Spinal cord (tissue), 10 donors: ENCODE measurements around the gene MRPL27. TPM values are rescaled to one million over a fixed set of nuclear protein-coding genes. Genes with fewer than 3 reads are reported as not detected.

Experiments used
- DNase-seq, 6 donors: peaks; one replicate each; pipeline versions ENCODE4 v3.0.0 to v3.0.0-alpha.2; 2013 to 2015; ENCODE audit warnings: low spot score in 6 of 6, low read depth in 4 of 6
- H3K27ac ChIP-seq: one replicate; pipeline ENCODE4 v1.5.1; 2013; ENCODE audit warnings: low read depth, low read length, control low read depth
- H3K27me3 ChIP-seq: one replicate; pipeline ENCODE4 v1.6.1; 2013; ENCODE audit warnings: low read length; ENCODE audit not compliant: control insufficient read depth, insufficient read depth
- H3K36me3 ChIP-seq: one replicate; pipeline ENCODE4 v1.6.1; 2013; ENCODE audit warnings: low read length; ENCODE audit not compliant: control insufficient read depth, insufficient read depth
- H3K4me1 ChIP-seq: one replicate; pipeline ENCODE4 v1.6.1; 2013; ENCODE audit warnings: low read length; ENCODE audit not compliant: control insufficient read depth, insufficient read depth
- H3K4me3 ChIP-seq: one replicate; pipeline ENCODE4 v1.5.1; 2013; ENCODE audit warnings: low read depth, low read length, control low read depth
- H3K9me3 ChIP-seq: one replicate; pipeline ENCODE4 v1.6.1; 2013; ENCODE audit warnings: low read length; ENCODE audit not compliant: control insufficient read depth, insufficient read depth
- WGBS: methylation state at CpG from one replicate; pipeline ENCODE4 v1.1.5; 2013; ENCODE audit warnings: missing lambda C conversion rate; ENCODE audit not compliant: insufficient coverage; 5-methylcytosine and 5-hydroxymethylcytosine counted together
- polyA plus RNA-seq, 2 donors: library from polyadenylated mRNA; unstranded; fragments of 120-200 nt; gene quantifications; one replicate each; pipeline ENCODE4 v1.2.1, GENCODE V29; 2013; ENCODE audit not compliant: insufficient read length in 2 of 2
- total RNA-seq, 2 donors: library from RNA; depleted of rRNA in 1 of 2; stranded (reverse); fragments of 120-200 nt in 1 of 2; fragments of >200 nt in 1 of 2; gene quantifications; one replicate each; pipeline versions ENCODE4 v1.2.3 to v1.2.4, GENCODE V29; 2013 to 2014
- donor health status: healthy.

Gene MRPL27
- total and polyA plus RNA-seq, 4 donors = 45.3 to 98.7 (median 73.4) TPM

GRCh38 chr17:50356892-50357510, 16.0 kb downstream of the MRPL27 start:
- DNase-seq = no peak
- Histone ChIP-seq H3K27ac (no peak overlapping the region), H3K27me3 (no peaks in the 10 kb centered on the region), H3K36me3 (peaks cover 91% of the 10 kb centered on the region), H3K4me3 (no peak overlapping the region), H3K4me1 (peaks cover 3% of the 10 kb centered on the region), H3K9me3 (no peaks in the 10 kb centered on the region)
- 100% methylated on average over 6 of the region's 12 CpGs for WGBS

- no peaks in the 10 kb centered on the region for H3K27me3 ChIP-seq
- no peaks in the 10 kb centered on the region for H3K9me3 ChIP-seq
- H3K4me3 ChIP-seq = no peak overlapping the region
- H3K27ac ChIP-seq = no peak overlapping the region
- DNase-seq = no peak
- H3K4me1 ChIP-seq = no peaks in the 10 kb centered on the region
- WGBS = 94% methylated on average over 12 of the region's 12 CpGs
- H3K36me3 ChIP-seq = peaks cover 88% of the 10 kb centered on the region
Measured at GRCh38 chr17:50356418-50356817, 16.6 kb downstream of the MRPL27 start.

- Histone ChIP-seq H3K4me1 (no peaks in the 10 kb centered on the region), H3K27me3 (no peaks in the 10 kb centered on the region), H3K9me3 (no peaks in the 10 kb centered on the region), H3K27ac (no peak overlapping the region), H3K36me3 (peaks cover 84% of the 10 kb centered on the region), H3K4me3 (no peak overlapping the region)
- 96% methylated on average over 14 of the region's 20 CpGs for WGBS
- no peak for DNase-seq
Measured at GRCh38 chr17:50355701-50356341, 17.2 kb downstream of the MRPL27 start.

GRCh38 chr17:50355336-50355700, 17.7 kb downstream of the MRPL27 start:
- H3K4me1 ChIP-seq = no peaks in the 10 kb centered on the region
- no peak for DNase-seq
- no peak overlapping the region for H3K4me3 ChIP-seq
- H3K36me3 ChIP-seq = peaks cover 81% of the 10 kb centered on the region
- no peak overlapping the region for H3K27ac ChIP-seq
- H3K9me3 ChIP-seq = no peaks in the 10 kb centered on the region
- H3K27me3 ChIP-seq = no peaks in the 10 kb centered on the region
- no CpG with 5 or more reads among the region's 4 CpGs for WGBS

- Histone ChIP-seq H3K9me3 (no peaks in the 10 kb centered on the region), H3K36me3 (peaks cover 76% of the 10 kb centered on the region), H3K4me3 (no peak overlapping the region), H3K27ac (no peak overlapping the region), H3K27me3 (no peaks in the 10 kb centered on the region), H3K4me1 (no peaks in the 10 kb centered on the region)
- WGBS = 94% methylated on average over 11 of the region's 13 CpGs
- no peak for DNase-seq
Measured at GRCh38 chr17:50354776-50355175, 18.2 kb downstream of the MRPL27 start.

- DNase-seq = no peak
- Histone ChIP-seq H3K36me3 (peaks cover 72% of the 10 kb centered on the region), H3K4me1 (no peaks in the 10 kb centered on the region), H3K4me3 (no peak overlapping the region), H3K27me3 (no peaks in the 10 kb centered on the region), H3K9me3 (no peaks in the 10 kb centered on the region), H3K27ac (no peak overlapping the region)
- 88% methylated on average over 14 of the region's 15 CpGs for WGBS
Measured at GRCh38 chr17:50354198-50354597, 18.8 kb downstream of the MRPL27 start.

GRCh38 chr17:50353600-50354195, 19.3 kb downstream of the MRPL27 start:
- no peak overlapping the region for H3K27ac ChIP-seq
- 97% methylated on average over 25 of the region's 27 CpGs for WGBS
- H3K27me3 ChIP-seq = no peaks in the 10 kb centered on the region
- no peaks in the 10 kb centered on the region for H3K4me1 ChIP-seq
- H3K4me3 ChIP-seq = no peak overlapping the region
- DNase-seq = no peak
- H3K9me3 ChIP-seq = no peaks in the 10 kb centered on the region
- peaks cover 72% of the 10 kb centered on the region for H3K36me3 ChIP-seq

- H3K27me3 ChIP-seq = no peaks in the 10 kb centered on the region
- H3K9me3 ChIP-seq = no peaks in the 10 kb centered on the region
- H3K27ac ChIP-seq = no peak overlapping the region
- peaks cover 64% of the 10 kb centered on the region for H3K36me3 ChIP-seq
- 94% methylated on average over 20 of the region's 21 CpGs for WGBS
- H3K4me3 ChIP-seq = no peak overlapping the region
- H3K4me1 ChIP-seq = no peaks in the 10 kb centered on the region
- DNase-seq = no peak
Measured at GRCh38 chr17:50352693-50353599, 20.0 kb downstream of the MRPL27 start.

GRCh38 chr17:50352072-50352692, 20.8 kb downstream of the MRPL27 start:
- Histone ChIP-seq H3K4me1 (peaks cover 6% of the 10 kb centered on the region), H3K4me3 (no peak overlapping the region), H3K36me3 (peaks cover 57% of the 10 kb centered on the region), H3K9me3 (no peaks in the 10 kb centered on the region), H3K27me3 (no peaks in the 10 kb centered on the region), H3K27ac (no peak overlapping the region)
- DNase-seq = no peak
- WGBS = 82% methylated on average over 6 of the region's 6 CpGs
